Stimulated activated memory B cell treated with anti-CD40 and anti-IgM and Interleukin-4, amounts not matched to agents 10 μg/mL and 1 μg/mL and 100 μg/mL, for 72 hours (primary cell): Measurements from ENCODE around the gene TBC1D14.
A peak's percentile ranks its signal among the peaks of the same experiment; 100 is the strongest.

Source experiments
- ATAC-seq: fragments of 150-1000 bp; cut with Tn5 transposase; 2 replicates; pipeline ENCODE4 v1.10.0; 2021
- H3K27ac Mint-ChIP-seq: one replicate; pipeline ENCODE4 v1.8.0; 2022; ENCODE audit warnings: mild to moderate bottlenecking, mixed read lengths
- H3K27me3 Mint-ChIP-seq: one replicate; pipeline ENCODE4 v1.8.0; 2022; ENCODE audit warnings: mixed read lengths
- H3K36me3 Mint-ChIP-seq: one replicate; pipeline ENCODE4 v1.8.0; 2022; ENCODE audit warnings: mixed read lengths
- H3K4me1 Mint-ChIP-seq: one replicate; pipeline ENCODE4 v1.8.0; 2022; ENCODE audit warnings: mixed read lengths
- H3K4me3 Mint-ChIP-seq: one replicate; pipeline ENCODE4 v1.8.0; 2022; ENCODE audit warnings: mild to moderate bottlenecking, moderate library complexity, mixed read lengths
- H3K9me3 Mint-ChIP-seq: one replicate; pipeline ENCODE4 v1.8.0; 2022; ENCODE audit warnings: mixed read lengths

TBC1D14 gene

GRCh38 chr4:6957994-6958393 lies 48.4 kb downstream of the TBC1D14 start:
- Mint-ChIP-seq H3K4me1 (peaks cover 50% of the 10 kb centered on the region), H3K27ac (no peak overlapping the region), H3K36me3 (no peaks in the 10 kb centered on the region), H3K27me3 (no peaks in the 10 kb centered on the region), H3K9me3 (no peaks in the 10 kb centered on the region), H3K4me3 (no peak overlapping the region)
- no peak for ATAC-seq

- peaks cover 62% of the 10 kb centered on the region for H3K4me1 Mint-ChIP-seq
- no peaks in the 10 kb centered on the region for H3K36me3 Mint-ChIP-seq
- no peaks in the 10 kb centered on the region for H3K27me3 Mint-ChIP-seq
- ATAC-seq = no peak
- no peak overlapping the region for H3K27ac Mint-ChIP-seq
- no peaks in the 10 kb centered on the region for H3K9me3 Mint-ChIP-seq
- H3K4me3 Mint-ChIP-seq = no peak overlapping the region
These were observed 49.6 kb downstream of the TBC1D14 start for GRCh38 chr4:6959261-6959660.

GRCh38 chr4:6960154-6960553 lies 50.5 kb downstream of the TBC1D14 start:
- no peak overlapping the region for H3K27ac Mint-ChIP-seq
- H3K4me1 Mint-ChIP-seq = peaks cover 62% of the 10 kb centered on the region
- no peak for ATAC-seq
- H3K36me3 Mint-ChIP-seq = no peaks in the 10 kb centered on the region
- H3K4me3 Mint-ChIP-seq = no peak overlapping the region
- no peaks in the 10 kb centered on the region for H3K9me3 Mint-ChIP-seq
- H3K27me3 Mint-ChIP-seq = no peaks in the 10 kb centered on the region

GRCh38 chr4:6960628-6961412 lies 51.2 kb downstream of the TBC1D14 start:
- H3K4me3 Mint-ChIP-seq = no peak overlapping the region
- no peak for ATAC-seq
- H3K27me3 Mint-ChIP-seq = no peaks in the 10 kb centered on the region
- H3K4me1 Mint-ChIP-seq = peaks cover 67% of the 10 kb centered on the region
- H3K36me3 Mint-ChIP-seq = no peaks in the 10 kb centered on the region
- peak overlapping the region; percentile 26 for H3K27ac Mint-ChIP-seq
- no peaks in the 10 kb centered on the region for H3K9me3 Mint-ChIP-seq

- no peaks in the 10 kb centered on the region for H3K9me3 Mint-ChIP-seq
- H3K4me3 Mint-ChIP-seq = no peak overlapping the region
- peak overlapping the region; percentile 26 for H3K27ac Mint-ChIP-seq
- no peak for ATAC-seq
- H3K36me3 Mint-ChIP-seq = no peaks in the 10 kb centered on the region
- peaks cover 71% of the 10 kb centered on the region for H3K4me1 Mint-ChIP-seq
- no peaks in the 10 kb centered on the region for H3K27me3 Mint-ChIP-seq
These were observed 52.0 kb downstream of the TBC1D14 start for GRCh38 chr4:6961496-6962210.

GRCh38 chr4:6962211-6963041 lies 52.8 kb downstream of the TBC1D14 start:
- Mint-ChIP-seq H3K27ac (peak overlapping the region; percentile 94), H3K9me3 (no peaks in the 10 kb centered on the region), H3K4me1 (peaks cover 63% of the 10 kb centered on the region), H3K36me3 (no peaks in the 10 kb centered on the region), H3K27me3 (no peaks in the 10 kb centered on the region), H3K4me3 (peak overlapping the region; percentile 18)
- ATAC-seq = no peak

GRCh38 chr4:6963139-6963611 lies 53.5 kb downstream of the TBC1D14 start:
- Mint-ChIP-seq H3K27ac (peak overlapping the region; percentile 94), H3K27me3 (no peaks in the 10 kb centered on the region), H3K36me3 (peaks cover 6% of the 10 kb centered on the region), H3K4me1 (peaks cover 61% of the 10 kb centered on the region), H3K9me3 (no peaks in the 10 kb centered on the region), H3K4me3 (peak overlapping the region; percentile 18)
- ATAC-seq = peak; percentile 63

GRCh38 chr4:6964858-6965257 lies 55.2 kb downstream of the TBC1D14 start:
- Mint-ChIP-seq H3K27ac (peak overlapping the region; percentile 94), H3K4me3 (peak overlapping the region; percentile 36), H3K4me1 (peaks cover 66% of the 10 kb centered on the region), H3K36me3 (peaks cover 20% of the 10 kb centered on the region), H3K9me3 (no peaks in the 10 kb centered on the region), H3K27me3 (no peaks in the 10 kb centered on the region)
- no peak for ATAC-seq

- no peaks in the 10 kb centered on the region for H3K27me3 Mint-ChIP-seq
- ATAC-seq = no peak
- peak overlapping the region; percentile 36 for H3K4me3 Mint-ChIP-seq
- H3K36me3 Mint-ChIP-seq = peaks cover 20% of the 10 kb centered on the region
- no peaks in the 10 kb centered on the region for H3K9me3 Mint-ChIP-seq
- H3K4me1 Mint-ChIP-seq = peaks cover 71% of the 10 kb centered on the region
- H3K27ac Mint-ChIP-seq = peak overlapping the region; percentile 94
These were observed 55.7 kb downstream of the TBC1D14 start for GRCh38 chr4:6965329-6965728.

- H3K4me3 Mint-ChIP-seq = no peak overlapping the region
- no peaks in the 10 kb centered on the region for H3K27me3 Mint-ChIP-seq
- peak overlapping the region; percentile 78 for H3K27ac Mint-ChIP-seq
- H3K36me3 Mint-ChIP-seq = peaks cover 27% of the 10 kb centered on the region
- ATAC-seq = no peak
- peaks cover 62% of the 10 kb centered on the region for H3K4me1 Mint-ChIP-seq
- no peaks in the 10 kb centered on the region for H3K9me3 Mint-ChIP-seq
These were observed 58.3 kb downstream of the TBC1D14 start for GRCh38 chr4:6967846-6968340.

- Mint-ChIP-seq H3K27me3 (no peaks in the 10 kb centered on the region), H3K4me1 (peaks cover 57% of the 10 kb centered on the region), H3K9me3 (no peaks in the 10 kb centered on the region), H3K4me3 (no peak overlapping the region), H3K27ac (peak overlapping the region; percentile 78), H3K36me3 (peaks cover 27% of the 10 kb centered on the region)
- ATAC-seq = no peak
These were observed 58.9 kb downstream of the TBC1D14 start for GRCh38 chr4:6968496-6968895.

GRCh38 chr4:6969826-6970800 lies 60.5 kb downstream of the TBC1D14 start:
- H3K36me3 Mint-ChIP-seq = peaks cover 27% of the 10 kb centered on the region
- H3K9me3 Mint-ChIP-seq = no peaks in the 10 kb centered on the region
- peaks cover 48% of the 10 kb centered on the region for H3K4me1 Mint-ChIP-seq
- peak; percentile 89 for ATAC-seq
- H3K27ac Mint-ChIP-seq = peak overlapping the region; percentile 78
- H3K4me3 Mint-ChIP-seq = no peak overlapping the region
- no peaks in the 10 kb centered on the region for H3K27me3 Mint-ChIP-seq

- H3K27ac Mint-ChIP-seq = peak overlapping the region; percentile 38
- H3K4me3 Mint-ChIP-seq = no peak overlapping the region
- H3K4me1 Mint-ChIP-seq = peaks cover 37% of the 10 kb centered on the region
- ATAC-seq = no peak
- peaks cover 34% of the 10 kb centered on the region for H3K36me3 Mint-ChIP-seq
- H3K27me3 Mint-ChIP-seq = no peaks in the 10 kb centered on the region
- H3K9me3 Mint-ChIP-seq = no peaks in the 10 kb centered on the region
These were observed 62.1 kb downstream of the TBC1D14 start for GRCh38 chr4:6971536-6972374.
